Measurements from ENCODE around the gene STARD8. TPM values are rescaled to one million over a fixed set of nuclear protein-coding genes. Genes with fewer than 3 reads are reported as not detected.
A peak's percentile ranks its signal among the peaks of the same experiment; 100 is the strongest.

The STARD8 gene
- total RNA-seq, 1 donor from 2014 or later: 19.7 TPM

- no peak for DNase-seq (ENCODE audit: low read depth)
Observed at GRCh38 chrX:68751372-68751771, 103.9 kb downstream of the STARD8 start.

GRCh38 chrX:68753218-68753617, 105.8 kb downstream of the STARD8 start:
- DNase-seq (ENCODE audit: low read depth): no peak

- DNase-seq (ENCODE audit: low read depth): no peak
Observed at GRCh38 chrX:68754406-68754805, 106.9 kb downstream of the STARD8 start.

GRCh38 chrX:68755616-68756125, 108.2 kb downstream of the STARD8 start:
- DNase-seq (ENCODE audit: low read depth): no peak

- DNase-seq (ENCODE audit: low read depth): no peak
Observed at GRCh38 chrX:68757331-68757730, 109.9 kb downstream of the STARD8 start.

GRCh38 chrX:68757731-68758130, 110.3 kb downstream of the STARD8 start:
- DNase-seq (ENCODE audit: low read depth): no peak

- no peak for DNase-seq (ENCODE audit: low read depth)
Observed at GRCh38 chrX:68758671-68759070, 111.2 kb downstream of the STARD8 start.

- DNase-seq (ENCODE audit: low read depth): peak; percentile 0
Observed at GRCh38 chrX:68761086-68761485, 113.6 kb downstream of the STARD8 start.

- no peak for DNase-seq (ENCODE audit: low read depth)
Observed at GRCh38 chrX:68762766-68763165, 115.3 kb downstream of the STARD8 start.

- DNase-seq (ENCODE audit: low read depth): no peak
Observed at GRCh38 chrX:68763481-68763880, 116.0 kb downstream of the STARD8 start.

Other genes starting within 250 kb of the STARD8 start
- gene OPHN1, start 214.2 kb upstream of the STARD8 start, total RNA-seq: 12.5 and 13.9 TPM in 2 replicates
- 43.7 and 44.8 TPM in 2 replicates for gene YIPF6, start 148.6 kb upstream of the STARD8 start, total RNA-seq
- gene EFNB1, start 181.4 kb downstream of the STARD8 start, total RNA-seq: 79.7 and 110 TPM in 2 replicates